ENCODE results near the gene TSPAN2.

The TSPAN2 gene

GRCh38 chr1:115063228-115063901 is 25.9 kb downstream of the TSPAN2 start:
- TF ChIP-seq CTCF (IDR thresholded peaks at IDR 0.05), result no peak

- no peak for TF ChIP-seq CTCF (IDR thresholded peaks at IDR 0.05)
These were observed 26.7 kb downstream of the TSPAN2 start for GRCh38 chr1:115062542-115063004.

DNA sequence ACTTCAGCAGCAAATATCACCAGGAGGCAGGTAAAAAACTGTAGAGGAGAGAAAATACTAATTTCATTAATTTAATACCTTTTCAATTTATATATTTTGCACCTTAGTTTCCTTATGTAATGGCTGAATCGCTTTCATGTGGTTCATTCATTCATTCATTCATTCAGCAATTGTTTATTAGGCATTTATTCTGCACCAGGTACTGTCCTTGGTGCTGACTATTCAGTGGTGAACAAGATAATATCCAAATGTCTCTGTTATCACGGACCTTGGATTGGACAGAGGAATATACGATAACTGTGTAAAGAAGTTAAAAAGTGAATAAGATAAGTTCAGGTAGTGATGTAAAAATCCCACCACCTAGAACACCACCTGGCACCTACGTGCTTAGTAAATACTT is 28.8 kb downstream of the TSPAN2 start:
- no peak for TF ChIP-seq CTCF (IDR thresholded peaks at IDR 0.05)

DNA sequence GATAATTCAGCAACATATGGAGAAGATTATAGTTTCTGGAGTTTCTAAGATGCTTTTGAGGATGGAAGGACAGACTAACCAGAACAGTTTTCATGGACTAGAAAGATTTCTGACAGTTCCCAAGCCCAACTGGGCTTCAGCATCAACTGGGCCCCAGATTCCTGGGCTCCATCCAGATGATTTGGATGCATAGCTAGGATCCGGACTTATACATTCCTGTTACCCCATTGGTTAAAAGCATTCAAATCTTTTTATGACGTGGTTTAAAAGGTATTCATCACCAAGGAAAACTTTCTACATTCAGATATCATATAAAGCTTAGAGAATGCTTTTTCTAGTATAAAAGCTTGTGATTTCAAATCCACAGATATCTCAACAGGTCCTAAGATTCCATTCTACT is 30.0 kb downstream of the TSPAN2 start:
- TF ChIP-seq CTCF (IDR thresholded peaks at IDR 0.05), result no peak

- no peak for TF ChIP-seq CTCF (IDR thresholded peaks at IDR 0.05)
These were observed 31.5 kb downstream of the TSPAN2 start for GRCh38 chr1:115057661-115058254.

DNA sequence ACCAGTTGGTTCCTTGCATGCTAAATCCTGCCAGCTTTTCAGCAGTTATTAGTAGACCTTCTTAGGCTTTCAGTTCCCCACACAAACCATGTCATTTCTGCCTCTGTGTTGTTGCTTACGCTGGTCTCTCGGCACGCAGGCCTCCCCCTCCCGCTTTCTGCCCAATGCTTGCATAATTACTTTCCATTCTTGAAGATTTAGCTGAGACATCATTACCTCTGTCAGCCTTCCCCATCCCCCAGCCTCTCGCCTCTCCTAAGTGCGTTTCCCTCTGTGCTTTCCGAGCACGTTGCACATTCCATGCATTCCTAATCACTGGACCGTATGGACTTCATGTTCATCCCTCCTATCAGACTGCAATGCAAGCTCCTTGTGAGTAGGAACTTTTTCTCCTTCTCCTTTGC is 32.9 kb downstream of the TSPAN2 start:
- TF ChIP-seq CTCF (IDR thresholded peaks at IDR 0.05), result no peak

DNA sequence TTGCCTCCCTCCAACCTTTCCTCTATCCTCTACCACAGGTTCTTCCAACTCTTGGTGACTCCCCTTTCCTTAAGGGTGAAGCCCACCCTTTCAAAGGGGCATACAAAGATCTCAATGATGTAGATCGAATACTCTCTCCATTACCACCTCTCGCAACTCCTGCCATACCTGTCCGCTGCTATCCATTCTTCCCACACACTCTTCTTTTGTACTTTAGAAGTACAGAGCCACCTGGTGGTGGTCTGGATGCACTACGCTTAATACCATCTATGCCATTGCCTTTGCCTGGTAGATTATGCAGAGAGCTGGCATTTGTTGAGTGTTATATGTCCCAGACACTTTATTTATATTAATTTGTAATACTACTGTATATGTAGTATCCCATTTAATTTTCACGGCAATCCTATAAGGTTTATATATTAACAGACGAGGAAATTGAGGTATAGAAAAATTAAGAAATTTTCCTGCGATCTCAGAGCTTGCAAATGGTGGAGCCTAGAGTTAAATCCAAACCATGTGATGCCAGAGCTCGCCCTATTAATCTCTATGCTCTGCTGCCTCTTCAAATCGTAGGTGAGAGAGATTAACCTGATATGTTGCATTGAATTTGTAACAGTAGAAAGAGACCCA is 36.7 kb downstream of the TSPAN2 start:
- TF ChIP-seq CTCF (IDR thresholded peaks at IDR 0.05), result peak; percentile 89
